ENCODE data around the gene SESN3.
"Not testable (repeated sequence)": the region's sequence is repeated elsewhere in the genome, so short reads cannot be mapped to it uniquely, and the experiment has no call there.

SESN3 gene

DNA sequence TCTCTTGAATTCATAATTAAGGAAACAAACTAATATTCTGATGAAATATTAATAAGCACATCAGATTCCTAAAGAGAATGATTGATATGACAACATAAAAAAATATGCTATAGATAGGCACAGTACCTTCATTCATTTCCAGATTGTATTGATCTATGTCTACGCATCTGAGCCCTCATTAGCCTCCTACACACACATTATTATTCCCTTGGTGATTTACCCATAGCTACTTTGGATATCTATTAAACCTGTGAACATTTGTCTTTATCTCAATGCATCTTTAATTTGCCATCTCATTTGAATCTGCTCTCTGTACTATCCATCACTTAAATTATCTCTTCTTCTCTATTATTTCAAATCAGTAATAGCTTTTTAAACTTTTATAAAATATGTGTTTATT, 18.4 kb downstream of the SESN3 start:
- no peak for DNase-seq

DNA sequence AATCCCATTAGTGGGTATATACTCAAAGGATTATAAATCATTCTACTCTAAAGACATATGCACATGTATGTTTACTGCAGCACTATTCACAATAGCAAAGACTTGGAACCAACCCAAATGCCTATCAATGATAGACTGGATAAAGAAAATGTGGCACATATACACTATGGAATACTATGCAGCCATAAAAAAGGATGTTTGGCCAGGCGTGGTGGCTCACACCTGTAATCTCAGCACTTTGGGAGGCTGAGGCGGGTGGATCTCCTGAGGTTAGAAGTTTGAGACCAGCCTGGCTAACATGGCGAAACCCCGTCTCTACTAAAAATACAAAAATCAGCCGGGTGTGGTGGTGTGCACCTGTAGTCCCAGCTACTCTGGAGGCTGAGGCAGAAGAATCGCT, 21.5 kb downstream of the SESN3 start:
- not testable (repeated sequence) for DNase-seq

DNA sequence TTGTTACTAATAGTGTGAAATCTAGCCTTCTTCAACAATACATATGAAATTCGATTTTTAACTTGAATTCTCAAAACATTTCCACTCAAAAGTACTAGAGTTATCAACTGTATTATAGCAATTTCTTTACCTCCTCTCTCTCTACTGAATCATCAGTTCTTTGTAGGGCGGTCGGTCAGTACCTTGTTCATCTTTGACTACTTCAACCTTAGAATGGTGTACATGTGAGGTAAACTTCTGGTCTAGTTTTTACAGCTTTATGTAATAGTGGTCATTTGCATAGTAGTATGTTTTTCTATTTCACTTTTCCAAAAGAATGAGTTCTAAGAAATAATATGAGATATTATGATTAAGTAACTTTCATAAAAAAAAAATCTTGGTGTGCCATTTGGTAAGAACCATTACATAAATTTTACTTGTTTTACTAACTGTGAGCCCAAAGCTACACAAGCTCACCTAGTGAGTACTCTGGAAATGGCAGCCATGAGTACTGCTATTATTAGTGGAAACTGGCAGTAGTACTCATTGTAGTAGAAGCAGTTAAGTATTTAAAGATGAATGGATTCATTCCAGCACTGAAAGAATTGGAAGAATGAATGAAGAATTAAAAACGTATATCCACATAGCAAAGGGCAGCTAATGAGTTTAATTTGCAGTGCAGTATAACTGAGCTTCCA, 30.1 kb downstream of the SESN3 start:
- DNase-seq, result no peak

DNA sequence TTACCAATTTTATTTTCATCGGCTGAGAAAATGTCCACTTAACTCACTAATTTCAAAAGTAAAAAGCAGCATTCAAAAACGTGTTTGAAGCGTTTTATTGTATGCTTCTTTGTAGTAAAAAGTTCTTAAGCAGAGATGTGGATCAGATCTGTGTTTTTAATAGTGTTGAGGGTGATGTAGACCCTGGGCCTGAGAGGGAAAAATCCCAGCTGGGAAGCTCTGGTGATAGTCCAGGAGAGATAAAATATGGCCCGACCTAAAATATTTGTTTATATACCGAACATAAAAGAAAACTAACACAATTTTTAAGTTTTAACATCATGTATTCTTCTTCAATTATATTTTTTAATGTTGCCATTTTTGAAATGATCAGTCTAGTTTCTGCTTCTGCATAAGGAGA, 35.2 kb downstream of the SESN3 start:
- DNase-seq, result no peak

DNA sequence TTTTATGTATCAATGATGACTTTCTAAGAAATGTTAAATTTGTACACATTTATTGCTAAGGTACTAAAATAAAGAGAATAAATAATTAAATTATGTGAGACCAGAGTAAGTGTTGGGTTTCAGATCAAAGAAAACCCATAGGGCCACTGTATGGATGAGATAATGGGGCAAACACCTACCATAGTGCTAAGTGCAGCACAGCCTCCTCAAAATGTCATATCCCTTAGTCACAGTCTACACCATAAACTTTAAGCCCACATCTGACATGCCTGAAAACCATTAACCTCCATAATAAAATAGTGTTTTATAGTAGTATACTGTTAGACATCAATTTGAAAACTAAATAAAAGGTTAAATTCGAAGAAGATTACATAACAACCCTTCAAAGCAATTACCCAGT, 37.5 kb downstream of the SESN3 start:
- no peak for DNase-seq

DNA sequence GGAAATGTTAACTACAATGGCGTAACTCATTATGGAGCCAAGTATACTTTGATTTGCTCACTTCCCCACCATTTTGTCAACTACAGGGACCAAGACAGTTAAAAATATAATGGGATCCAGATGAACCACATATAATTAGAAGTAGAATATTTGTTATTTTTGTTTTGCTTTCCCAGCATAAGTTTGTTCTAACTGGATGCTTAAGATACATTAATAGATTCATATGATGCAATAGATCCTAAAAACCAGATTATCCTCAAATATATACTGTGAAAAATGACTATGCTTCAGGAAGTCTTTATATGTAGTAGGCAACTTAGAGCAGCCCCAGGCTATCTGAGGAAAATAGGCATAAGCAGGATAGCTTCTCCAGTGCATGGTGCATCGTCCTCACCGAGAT, 38.3 kb downstream of the SESN3 start:
- DNase-seq, result no peak

DNA sequence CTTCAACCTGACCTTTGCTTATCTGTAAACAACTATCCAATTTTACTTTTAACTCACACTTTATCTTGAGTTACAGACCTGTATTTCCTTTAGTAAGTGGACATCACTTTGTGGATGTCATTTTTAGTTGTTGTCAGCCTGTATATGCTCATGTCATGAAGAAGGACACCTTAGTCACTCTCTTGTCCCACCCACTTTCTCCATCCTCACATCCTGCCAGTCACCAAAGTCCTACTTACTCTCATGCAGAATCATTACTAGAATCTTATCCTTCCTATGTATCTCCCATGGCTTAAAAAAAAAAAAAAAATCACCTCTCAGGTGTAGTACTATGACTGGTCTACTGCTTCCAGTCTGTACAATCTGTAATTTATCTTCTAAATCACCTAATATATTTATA, 43.3 kb downstream of the SESN3 start:
- no peak for DNase-seq

DNA sequence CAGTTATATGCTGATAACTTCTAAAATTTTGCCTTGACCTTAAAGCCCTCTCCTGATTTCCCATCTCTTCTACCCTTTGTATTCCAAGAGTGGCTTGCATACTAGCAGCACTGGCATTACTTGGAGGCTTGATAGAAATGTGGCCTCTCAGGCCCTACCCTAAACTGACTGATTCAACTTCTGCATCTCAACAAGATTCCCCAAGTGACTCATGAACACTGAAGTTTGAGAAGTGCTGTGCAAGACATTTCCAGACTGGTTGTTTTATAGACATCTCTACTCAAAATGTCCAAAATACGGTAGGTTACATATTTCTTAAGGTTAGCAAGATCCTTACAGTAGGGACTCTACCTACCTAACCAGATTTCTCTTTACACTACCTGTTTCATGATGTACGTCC, 48.6 kb downstream of the SESN3 start:
- DNase-seq, result no peak

DNA sequence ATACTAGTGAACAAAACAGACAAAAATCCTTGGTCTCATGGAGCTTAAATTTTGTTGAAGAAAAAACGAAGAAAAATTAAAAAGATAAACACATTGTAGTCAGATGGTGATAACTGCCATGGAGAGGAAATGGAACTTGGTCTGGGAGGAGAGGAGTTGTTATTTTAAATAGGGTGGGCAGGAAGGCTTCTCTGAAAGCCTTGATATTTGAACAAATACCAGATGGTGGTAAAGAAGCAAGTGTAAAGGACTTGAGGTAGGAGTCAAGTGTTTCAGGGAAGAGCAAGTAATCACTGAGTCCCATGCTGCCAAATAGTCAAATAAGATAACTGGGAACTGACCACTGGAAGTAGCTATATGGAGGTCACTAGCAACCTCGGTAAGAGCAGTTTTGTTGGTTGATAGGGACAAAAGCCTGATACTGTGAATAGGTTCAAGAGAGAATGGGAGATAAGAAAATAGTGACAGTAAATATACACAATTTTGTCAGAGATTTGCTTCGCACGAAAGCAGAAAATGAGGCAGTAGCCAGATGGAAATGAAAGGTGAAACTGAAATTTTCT, 55.1 kb downstream of the SESN3 start:
- no peak for DNase-seq

DNA sequence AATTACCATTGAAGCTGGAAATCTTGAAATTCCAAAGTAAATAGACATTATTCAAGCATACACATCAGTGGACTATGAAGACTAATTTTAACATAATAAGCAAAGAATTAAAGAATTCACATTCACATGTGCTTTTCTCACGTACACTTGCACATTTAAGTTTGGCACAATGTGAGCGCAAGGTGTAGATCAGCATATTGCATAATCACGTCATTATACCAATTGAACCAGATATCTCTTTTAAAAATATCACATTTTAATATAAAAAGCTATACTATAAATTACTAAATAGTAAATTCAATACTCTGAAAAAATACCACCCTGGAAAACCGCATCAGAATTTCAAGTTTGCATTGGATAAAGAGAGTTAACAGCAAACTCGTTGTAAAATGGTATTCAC, 60.7 kb downstream of the SESN3 start:
- no peak for DNase-seq

DNA sequence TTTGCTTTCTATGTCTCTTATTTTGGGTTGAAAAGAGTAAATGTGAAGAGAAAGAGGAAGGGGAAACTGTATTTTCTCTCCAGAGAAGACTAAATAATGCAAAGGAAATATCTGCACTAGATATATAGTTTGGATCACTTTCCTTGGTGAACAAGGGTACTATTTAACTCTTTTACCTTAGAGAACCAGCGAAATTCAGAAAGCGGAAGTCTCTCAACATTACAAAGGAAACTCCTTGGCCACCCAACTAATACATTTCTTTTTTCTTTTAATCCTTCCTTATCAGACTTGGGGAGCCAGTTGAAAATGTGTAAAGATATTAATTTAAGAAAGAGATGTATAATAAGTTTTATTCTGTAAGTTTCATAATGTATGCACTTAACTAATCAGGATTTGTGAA, 64.2 kb downstream of the SESN3 start:
- DNase-seq, result no peak

DNA sequence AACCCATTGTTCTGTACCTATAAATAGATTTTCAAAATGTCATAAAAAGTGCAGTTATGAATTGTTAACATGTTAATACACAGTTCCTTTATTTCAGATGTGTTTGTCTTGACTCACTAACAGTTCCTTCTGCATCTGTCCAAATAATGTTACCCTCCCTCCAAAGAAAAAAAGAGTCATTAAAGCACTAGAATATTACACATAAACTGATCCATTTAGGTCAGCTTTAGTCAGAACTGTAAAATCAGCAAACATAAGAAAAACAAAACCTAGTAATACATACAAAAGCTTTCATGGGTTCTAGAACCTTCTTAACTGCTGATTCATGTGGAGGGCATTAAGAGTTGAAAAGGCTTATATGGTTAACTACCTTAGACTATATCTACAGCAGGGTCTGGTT, 65.4 kb downstream of the SESN3 start:
- no peak for DNase-seq

DNA sequence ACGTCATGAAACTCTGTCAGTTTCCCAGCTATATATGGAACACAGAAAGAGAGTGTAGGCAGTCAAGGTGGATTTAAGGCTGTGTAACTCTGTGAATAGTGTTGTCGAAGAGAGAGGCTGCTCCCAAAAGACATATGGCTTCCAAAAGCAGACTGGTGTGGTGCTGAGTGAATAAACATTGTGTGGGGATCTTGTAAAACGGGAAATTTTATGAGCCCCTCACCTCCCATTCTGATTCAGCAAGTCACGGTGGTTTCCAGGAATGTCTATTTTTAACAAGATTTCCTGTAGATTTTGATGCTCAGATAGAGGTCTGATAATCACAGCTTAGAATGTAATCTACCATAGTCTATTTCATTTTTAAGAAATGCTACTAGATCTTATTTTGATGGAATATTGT, 67.9 kb downstream of the SESN3 start:
- DNase-seq, result no peak

DNA sequence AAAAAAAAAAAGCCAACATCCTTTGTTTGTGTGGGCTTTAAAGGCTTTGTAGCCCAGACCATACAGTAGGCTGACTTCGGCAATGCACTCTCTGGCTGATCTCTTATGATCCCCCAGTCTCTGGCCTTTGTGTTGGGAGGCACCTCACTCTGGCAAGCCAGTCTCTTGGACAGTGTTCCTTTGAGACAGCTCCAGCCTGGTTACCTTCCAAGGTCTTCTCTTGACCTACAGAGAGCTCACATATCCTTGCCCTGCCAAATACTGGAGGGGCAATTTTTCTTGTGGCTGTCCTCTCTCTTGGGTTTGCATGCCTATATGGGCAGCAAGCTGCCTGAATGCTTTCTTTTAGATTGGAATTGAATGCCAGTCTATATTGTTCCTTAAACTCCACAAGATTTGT, 69.8 kb downstream of the SESN3 start:
- no peak for DNase-seq

DNA sequence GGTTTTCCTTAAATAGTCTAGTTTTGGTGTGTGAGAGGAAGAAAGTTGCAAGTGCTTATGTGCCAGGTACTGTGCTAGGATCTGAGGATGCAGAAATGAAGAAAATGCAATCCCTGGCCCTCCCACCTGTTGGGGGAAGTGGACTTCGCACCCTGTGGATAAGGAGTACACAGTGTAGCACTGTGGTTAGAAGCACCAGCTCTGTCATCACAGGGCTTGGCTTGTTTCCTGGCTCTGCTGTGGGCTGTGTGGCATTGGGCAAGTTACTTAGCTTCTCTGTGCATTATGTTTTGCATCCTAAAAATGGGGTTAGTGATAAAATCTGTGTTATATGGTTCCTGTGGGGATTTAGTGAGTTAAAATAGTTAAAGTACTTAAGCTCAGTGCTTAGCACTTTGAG, 73.2 kb downstream of the SESN3 start:
- no peak for DNase-seq

DNA sequence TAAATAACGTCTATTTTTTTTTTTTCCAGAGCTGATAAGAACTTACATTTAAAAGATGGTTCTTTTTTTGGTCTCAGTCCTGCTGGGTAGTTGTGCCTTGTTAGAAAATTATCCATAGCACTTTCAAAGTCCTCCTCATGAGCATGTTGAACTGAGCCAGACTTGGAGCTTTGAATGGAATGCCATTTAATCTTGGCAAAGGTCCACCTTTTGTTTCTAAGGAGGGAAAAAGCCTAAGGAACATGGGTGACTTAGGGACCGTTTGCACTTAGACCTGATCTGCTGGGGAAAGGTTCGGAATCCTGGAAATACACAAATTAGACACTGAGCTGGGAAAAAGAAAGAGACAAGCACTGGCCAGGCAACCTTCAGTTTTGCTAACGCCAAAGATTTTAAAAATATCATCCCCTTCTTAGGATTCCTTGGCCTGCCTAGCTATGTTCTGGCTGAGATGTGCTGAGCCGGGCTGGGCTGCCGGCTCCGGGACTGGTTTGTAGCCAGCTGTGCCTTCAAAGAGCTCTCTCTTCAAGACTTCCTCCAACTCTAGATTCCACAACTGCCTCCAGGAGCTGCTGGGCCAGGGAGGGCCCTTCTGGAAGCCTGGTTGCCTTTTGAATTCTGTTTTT, 74.0 kb downstream of the SESN3 start:
- DNase-seq, result no peak

DNA sequence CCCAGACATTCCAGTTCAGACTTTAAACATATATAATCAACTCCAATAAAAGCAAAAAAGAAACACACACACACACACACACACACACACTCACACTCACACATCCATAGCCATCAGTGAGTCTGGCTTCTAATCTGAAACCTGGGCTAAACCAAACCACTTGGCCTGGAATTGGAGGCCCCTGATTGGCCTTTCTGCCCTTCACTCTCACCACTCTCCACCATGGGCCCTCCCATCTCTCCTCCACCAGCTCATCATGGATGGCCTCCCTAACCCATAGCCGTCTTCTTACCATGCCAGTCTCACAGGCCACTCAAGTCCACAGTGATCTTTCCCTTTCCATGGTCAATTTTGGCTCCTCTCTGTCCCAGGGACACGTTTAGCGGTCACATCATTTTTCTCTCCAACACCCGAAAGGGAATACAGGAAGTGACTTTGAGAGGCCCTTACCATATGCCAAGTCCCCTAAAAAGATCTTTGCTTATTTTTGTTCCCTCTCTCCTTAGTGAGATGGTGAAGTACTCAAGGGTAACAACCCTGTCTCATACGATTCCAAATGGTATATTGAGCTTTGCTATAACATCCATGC, 74.8 kb downstream of the SESN3 start:
- DNase-seq, result no peak

DNA sequence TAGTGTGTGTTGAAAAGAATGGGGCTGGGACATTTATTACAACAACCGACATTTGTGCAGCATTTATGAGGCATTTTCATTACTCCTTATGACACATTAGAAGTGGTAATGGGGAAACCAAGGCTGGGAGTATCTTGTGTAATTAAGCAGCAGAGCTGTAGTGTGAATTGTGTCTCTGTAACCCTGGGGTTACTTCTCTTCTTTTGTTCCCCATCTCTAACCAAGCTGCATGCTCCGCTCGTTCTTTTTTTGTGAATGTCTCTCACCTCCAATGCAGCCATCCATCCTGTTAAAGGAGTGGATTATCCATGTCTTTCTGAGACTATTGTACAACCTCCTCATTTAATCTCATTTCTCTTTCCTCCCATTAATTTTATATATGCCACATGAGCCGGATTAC, 75.6 kb downstream of the SESN3 start:
- DNase-seq, result no peak

DNA sequence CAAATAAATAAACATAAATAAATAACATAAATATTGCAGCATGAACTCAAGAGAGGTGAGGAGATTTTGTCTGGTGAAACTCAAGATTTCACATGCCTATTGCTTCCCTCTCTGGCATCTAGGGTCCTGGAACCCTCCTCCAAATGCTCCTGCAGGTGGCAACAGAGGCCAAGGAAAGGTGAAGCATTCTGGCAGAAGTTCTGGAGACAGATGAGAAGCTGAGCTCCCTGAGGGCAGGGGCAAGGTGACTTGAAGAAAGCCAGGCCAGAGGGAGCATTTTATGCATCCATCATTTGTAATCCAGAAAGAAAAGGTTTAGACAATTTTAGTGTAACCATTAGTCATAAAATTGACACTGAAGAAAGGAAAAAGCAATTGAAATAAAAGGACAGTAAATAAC, 76.5 kb downstream of the SESN3 start:
- peak; percentile 60 to 74 for DNase-seq

DNA sequence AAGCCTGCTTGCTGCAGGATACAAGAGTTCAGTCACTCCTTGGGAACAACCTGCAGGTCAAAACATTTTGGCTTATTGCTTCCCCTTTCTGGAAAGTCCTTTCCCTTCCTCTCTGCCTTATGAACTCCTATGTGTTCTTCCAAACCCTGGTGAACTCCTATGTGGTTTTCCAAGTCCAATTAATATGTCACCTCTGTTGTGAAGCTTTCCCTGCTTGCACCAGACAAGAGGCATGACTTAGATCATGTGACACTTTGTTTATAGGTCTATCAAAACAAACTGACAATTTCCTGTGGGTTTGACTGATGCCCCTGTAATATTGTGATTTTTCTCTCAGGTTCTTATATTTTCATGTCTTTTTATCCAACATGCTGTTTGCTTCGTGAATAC, 77.2 kb downstream of the SESN3 start:
- no peak for DNase-seq

DNA sequence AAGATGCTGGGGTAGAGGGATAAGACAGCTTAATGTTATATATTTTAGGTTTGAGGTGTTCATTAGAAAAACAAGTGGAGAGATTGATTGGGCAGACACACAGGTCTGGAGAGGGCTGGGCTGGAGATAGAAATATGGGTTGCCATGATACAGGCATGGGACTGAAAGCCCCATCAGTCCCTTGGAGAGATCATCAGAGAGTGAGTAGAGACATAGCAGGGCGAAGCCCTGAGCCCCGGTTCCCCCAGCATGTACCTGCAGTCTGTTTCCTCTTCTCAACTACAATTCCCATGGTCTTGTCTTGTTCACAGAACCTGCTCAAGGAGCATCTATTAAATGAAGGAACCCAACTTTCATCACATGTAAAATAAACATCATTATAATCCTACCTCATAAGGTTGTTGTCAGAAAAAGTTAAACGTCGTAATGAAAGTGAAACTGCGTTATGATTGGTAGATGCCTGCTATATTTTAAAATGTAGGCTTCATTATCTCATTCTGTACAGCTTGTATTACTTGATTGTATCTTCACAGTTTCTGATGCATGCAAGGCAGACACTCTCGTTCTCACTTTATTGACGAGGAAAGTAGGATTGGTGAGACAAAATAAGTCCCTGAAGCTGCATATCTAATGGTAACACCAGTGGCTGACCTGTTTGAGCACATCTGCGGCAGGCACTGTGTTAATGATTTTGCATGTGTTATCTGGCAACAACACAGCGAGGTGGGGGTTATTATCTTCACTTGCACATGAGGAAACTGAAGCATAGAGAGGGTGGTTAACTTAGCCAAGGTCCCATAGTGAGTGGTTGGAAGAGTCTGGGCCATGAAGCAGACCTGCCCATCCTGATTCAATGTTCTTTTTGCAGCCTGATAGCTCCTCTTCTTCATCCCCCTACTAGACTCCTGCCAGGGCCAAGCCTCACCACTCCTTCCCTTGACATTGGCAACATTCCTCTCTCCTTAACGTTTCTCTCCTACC, 77.8 kb downstream of the SESN3 start:
- no peak for DNase-seq

DNA sequence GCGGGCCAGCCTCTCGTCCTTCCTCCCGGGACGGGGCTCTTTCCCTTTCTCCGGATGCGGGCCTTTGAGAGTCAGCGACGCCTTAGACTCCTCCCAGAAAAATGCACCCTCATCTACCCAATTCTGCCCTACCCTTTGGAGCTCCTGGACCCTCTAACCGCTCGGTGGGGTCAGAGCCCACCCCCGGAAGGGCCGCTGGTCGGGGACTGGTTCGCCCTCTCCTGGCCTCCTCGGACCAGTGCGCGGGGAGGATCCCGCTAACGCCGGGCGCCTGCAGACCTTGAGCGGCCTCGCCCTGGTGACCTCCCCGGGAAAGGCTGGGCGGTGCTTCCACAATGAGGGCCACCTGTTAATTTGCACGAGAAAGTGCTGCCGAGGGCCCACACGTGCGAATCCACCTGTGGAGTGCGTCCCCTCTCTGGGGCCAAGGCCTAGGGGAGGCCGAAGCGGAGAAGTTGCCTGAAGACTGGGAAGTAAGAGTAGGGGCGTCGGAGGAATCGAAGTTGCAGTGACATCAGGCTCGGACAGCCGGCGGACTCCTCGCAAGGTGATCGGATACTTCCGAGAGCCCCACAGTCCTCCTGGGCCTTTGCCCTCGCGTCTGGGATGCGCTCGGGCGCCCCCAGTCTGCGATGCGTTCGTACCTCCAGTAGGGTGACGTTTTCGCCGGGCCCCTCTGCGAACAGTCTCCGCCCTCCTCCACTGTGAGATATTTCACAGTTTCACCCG, 79.9 kb downstream of the SESN3 start:
- DNase-seq, result peak; percentile 97 to 98
